Measurements from ENCODE around the gene CD151.

DNA sequence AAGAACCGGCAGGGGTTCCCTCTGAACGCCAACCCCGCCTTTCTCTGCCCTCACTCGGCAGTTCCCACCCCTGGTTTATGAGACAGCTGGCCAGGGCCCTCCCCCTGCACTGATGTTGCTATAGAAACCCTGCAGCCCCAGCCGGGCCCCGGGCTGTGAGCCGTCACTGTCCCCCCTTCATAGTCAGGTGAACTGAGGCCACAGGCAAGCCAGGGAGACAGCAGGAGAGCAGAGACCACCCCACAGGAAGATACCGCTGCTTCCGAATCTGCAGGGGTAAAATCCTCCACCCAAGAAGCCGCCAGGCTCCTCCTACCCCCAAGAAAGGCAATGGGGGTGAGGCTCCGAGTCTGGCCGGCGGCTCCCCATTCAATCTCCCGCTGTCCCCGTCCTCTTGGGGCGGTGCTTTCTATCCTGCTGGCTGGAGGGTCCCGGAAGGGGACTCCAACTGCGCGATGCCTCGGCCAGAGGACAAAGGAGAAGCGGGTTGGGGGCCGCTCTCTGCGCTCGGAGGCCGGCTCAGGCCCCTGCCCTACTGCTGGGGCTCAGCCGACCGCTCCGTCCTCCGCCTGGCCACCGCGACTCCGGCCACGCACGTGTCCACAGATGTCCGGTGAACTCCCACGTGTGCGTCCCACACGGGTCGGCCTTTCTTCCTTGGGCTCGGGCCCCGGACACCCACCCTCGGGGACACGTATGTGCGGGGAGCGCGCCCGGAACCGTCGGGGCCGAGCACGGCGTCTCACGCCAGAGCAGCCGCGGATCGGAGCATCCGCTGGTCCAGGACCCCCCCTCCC, 35.3 kb upstream of the CD151 start:
- TF ChIP-seq, protein P1, sequence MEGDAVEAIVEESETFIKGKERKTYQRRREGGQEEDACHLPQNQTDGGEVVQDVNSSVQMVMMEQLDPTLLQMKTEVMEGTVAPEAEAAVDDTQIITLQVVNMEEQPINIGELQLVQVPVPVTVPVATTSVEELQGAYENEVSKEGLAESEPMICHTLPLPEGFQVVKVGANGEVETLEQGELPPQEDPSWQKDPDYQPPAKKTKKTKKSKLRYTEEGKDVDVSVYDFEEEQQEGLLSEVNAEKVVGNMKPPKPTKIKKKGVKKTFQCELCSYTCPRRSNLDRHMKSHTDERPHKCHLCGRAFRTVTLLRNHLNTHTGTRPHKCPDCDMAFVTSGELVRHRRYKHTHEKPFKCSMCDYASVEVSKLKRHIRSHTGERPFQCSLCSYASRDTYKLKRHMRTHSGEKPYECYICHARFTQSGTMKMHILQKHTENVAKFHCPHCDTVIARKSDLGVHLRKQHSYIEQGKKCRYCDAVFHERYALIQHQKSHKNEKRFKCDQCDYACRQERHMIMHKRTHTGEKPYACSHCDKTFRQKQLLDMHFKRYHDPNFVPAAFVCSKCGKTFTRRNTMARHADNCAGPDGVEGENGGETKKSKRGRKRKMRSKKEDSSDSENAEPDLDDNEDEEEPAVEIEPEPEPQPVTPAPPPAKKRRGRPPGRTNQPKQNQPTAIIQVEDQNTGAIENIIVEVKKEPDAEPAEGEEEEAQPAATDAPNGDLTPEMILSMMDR (conservative IDR thresholded peaks at IDR 0.05; ENCODE audit: low read length) = no peak
- TF ChIP-seq EZH2phosphoT487 (IDR thresholded peaks at IDR 0.05; ENCODE audit: borderline replicate concordance, low read depth, low read length) = no peak
